NB4 (cell line): ENCODE data around the gene MKLN1.

ENCODE experiments used
- POLR2A ChIP-seq: IDR thresholded peaks from 2 replicates; pipeline ENCODE4 v1.6.1; 2011; ENCODE audit warnings: mild to moderate bottlenecking; ENCODE audit not compliant: insufficient read length; ENCODE audit errors: extremely low read depth
- TF ChIP-seq, protein P1 (sequence below): IDR thresholded peaks from one replicate; pipeline ENCODE4 v1.5.1; 2012; ENCODE audit warnings: low read depth, low read length

DNA sequence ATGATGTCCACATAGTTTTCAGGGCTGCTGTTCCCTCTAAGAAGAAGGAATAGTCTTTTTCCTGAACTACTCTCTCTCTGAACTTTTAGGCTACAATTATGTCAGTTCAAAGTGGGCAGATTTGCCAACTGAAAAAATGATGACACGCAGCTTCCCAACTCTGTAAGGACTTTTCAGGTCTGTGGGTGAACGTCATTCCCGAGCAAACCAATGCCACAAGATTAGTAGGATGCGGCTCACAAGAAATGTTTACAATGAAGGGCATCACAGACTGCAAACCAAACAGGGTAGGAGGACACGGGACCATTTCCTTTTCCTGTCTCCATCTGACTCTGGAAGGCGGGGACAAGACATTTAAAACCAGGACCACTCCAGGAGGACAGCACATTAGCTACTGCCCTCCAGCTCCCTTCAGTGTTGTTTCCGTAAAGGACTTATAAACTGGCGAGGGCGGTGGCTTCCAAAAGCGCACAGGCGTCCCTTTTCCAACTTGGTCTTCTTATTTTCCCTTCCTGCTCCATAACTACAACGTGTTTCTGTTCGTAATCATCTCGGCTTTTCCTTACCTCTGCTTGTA, 539 bp upstream of the MKLN1 start:
- TF ChIP-seq, protein P1, sequence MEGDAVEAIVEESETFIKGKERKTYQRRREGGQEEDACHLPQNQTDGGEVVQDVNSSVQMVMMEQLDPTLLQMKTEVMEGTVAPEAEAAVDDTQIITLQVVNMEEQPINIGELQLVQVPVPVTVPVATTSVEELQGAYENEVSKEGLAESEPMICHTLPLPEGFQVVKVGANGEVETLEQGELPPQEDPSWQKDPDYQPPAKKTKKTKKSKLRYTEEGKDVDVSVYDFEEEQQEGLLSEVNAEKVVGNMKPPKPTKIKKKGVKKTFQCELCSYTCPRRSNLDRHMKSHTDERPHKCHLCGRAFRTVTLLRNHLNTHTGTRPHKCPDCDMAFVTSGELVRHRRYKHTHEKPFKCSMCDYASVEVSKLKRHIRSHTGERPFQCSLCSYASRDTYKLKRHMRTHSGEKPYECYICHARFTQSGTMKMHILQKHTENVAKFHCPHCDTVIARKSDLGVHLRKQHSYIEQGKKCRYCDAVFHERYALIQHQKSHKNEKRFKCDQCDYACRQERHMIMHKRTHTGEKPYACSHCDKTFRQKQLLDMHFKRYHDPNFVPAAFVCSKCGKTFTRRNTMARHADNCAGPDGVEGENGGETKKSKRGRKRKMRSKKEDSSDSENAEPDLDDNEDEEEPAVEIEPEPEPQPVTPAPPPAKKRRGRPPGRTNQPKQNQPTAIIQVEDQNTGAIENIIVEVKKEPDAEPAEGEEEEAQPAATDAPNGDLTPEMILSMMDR: no peak
- TF ChIP-seq POLR2A: no peak
